NCI-H524 (cell line): ENCODE data around the gene CCDC18.
"Not testable (repeated sequence)": the region's sequence is repeated elsewhere in the genome, so short reads cannot be mapped to it uniquely, and the experiment has no call there.

ENCODE experiments used
- DNase-seq, 2 experiments: peaks; one replicate each; lab custom pipeline; 2025; lab: John Stamatoyannopoulos, UW

CCDC18 gene

GRCh38 chr1:93237021-93237420 lies 56.5 kb downstream of the CCDC18 start:
- DNase-seq = no peak

GRCh38 chr1:93238425-93238824 lies 57.9 kb downstream of the CCDC18 start:
- no peak for DNase-seq

GRCh38 chr1:93239863-93240262 lies 59.3 kb downstream of the CCDC18 start:
- no peak for DNase-seq

- DNase-seq = not testable (repeated sequence)
Measured at GRCh38 chr1:93243233-93243632, 62.7 kb downstream of the CCDC18 start.

GRCh38 chr1:93244298-93245069 lies 64.0 kb downstream of the CCDC18 start:
- no peak for DNase-seq

- DNase-seq = no peak
Measured at GRCh38 chr1:93251966-93252365, 71.4 kb downstream of the CCDC18 start.

GRCh38 chr1:93252598-93252997 lies 72.1 kb downstream of the CCDC18 start:
- DNase-seq = no peak

- no peak for DNase-seq
Measured at GRCh38 chr1:93253516-93253915, 73.0 kb downstream of the CCDC18 start.

- DNase-seq = no peak
Measured at GRCh38 chr1:93255222-93256079, 74.9 kb downstream of the CCDC18 start.

GRCh38 chr1:93256433-93256832 lies 75.9 kb downstream of the CCDC18 start:
- no peak for DNase-seq

GRCh38 chr1:93257889-93258288 lies 77.4 kb downstream of the CCDC18 start:
- no peak for DNase-seq

GRCh38 chr1:93260726-93261125 lies 80.2 kb downstream of the CCDC18 start:
- DNase-seq = not testable (repeated sequence)

- DNase-seq = no peak
Measured at GRCh38 chr1:93262645-93263044, 82.1 kb downstream of the CCDC18 start.

GRCh38 chr1:93268888-93269287 lies 88.4 kb downstream of the CCDC18 start:
- DNase-seq = not testable (repeated sequence)

GRCh38 chr1:93275262-93275633 lies 94.7 kb downstream of the CCDC18 start:
- not testable (repeated sequence) for DNase-seq

GRCh38 chr1:93275634-93276295 lies 95.2 kb downstream of the CCDC18 start:
- no peak for DNase-seq

- not testable (repeated sequence) for DNase-seq
Measured at GRCh38 chr1:93277530-93277929, 97.0 kb downstream of the CCDC18 start.

GRCh38 chr1:93283496-93283895 lies 103.0 kb downstream of the CCDC18 start:
- no peak for DNase-seq

- DNase-seq = peak in 1 of 2 experiments; percentile 6
Measured at GRCh38 chr1:93288558-93288957, 108.0 kb downstream of the CCDC18 start.

- peak in 1 of 2 experiments; percentile 9 for DNase-seq
Measured at GRCh38 chr1:93296555-93297154, 116.1 kb downstream of the CCDC18 start.

GRCh38 chr1:93301131-93301530 lies 120.6 kb downstream of the CCDC18 start:
- DNase-seq = no peak

GRCh38 chr1:93302078-93302477 lies 121.6 kb downstream of the CCDC18 start:
- DNase-seq = no peak
